ENCODE results near the gene CARD9. TPM values are rescaled to one million over a fixed set of nuclear protein-coding genes. Genes with fewer than 3 reads are reported as not detected.
A peak's percentile ranks its signal among the peaks of the same experiment; 100 is the strongest.

Gene CARD9
- total RNA-seq, 4 donors from 2014 or later = 2.5 to 6.9 (median 4.9) TPM

- DNase-seq (ENCODE audit: low spot score) = no peak
- no peak for TF ChIP-seq CTCF (IDR thresholded peaks at IDR 0.05)
- no peak for ATAC-seq (ENCODE audit: low FRiP score)
Measured at GRCh38 chr9:136363949-136364748, 9.3 kb downstream of the CARD9 start.

- TF ChIP-seq CTCF (IDR thresholded peaks at IDR 0.05) = peak in 1 of 3 donors; percentile 100
- DNase-seq (ENCODE audit: low spot score) (peak; percentile 94), ATAC-seq (ENCODE audit: low FRiP score) (peak; percentile 90)
Measured at GRCh38 chr9:136363106-136363948, 10.1 kb downstream of the CARD9 start, which contains the start of gene DNLZ. Gene DNLZ (minus strand): TSS chr9:136363744. CDS start chr9:136363714, 30 bp downstream.

- TF ChIP-seq CTCF (IDR thresholded peaks at IDR 0.05) = no peak
- ATAC-seq (ENCODE audit: low FRiP score) = no peak
- no peak for DNase-seq (ENCODE audit: low spot score)
Measured at GRCh38 chr9:136362450-136362784, 11.1 kb downstream of the CARD9 start.

GRCh38 chr9:136361754-136362449, 11.6 kb downstream of the CARD9 start:
- no peak for TF ChIP-seq CTCF (IDR thresholded peaks at IDR 0.05)
- DNase-seq (ENCODE audit: low spot score) (no peak), ATAC-seq (ENCODE audit: low FRiP score) (no peak)

GRCh38 chr9:136361047-136361753, 12.3 kb downstream of the CARD9 start:
- no peak for TF ChIP-seq CTCF (IDR thresholded peaks at IDR 0.05)
- DNase-seq (ENCODE audit: low spot score) (no peak), ATAC-seq (ENCODE audit: low FRiP score) (no peak)
